ENCODE measurements around the gene LTF.
"Not testable (repeated sequence)": the region's sequence is repeated elsewhere in the genome, so short reads cannot be mapped to it uniquely, and the experiment has no call there.

The LTF gene

DNA sequence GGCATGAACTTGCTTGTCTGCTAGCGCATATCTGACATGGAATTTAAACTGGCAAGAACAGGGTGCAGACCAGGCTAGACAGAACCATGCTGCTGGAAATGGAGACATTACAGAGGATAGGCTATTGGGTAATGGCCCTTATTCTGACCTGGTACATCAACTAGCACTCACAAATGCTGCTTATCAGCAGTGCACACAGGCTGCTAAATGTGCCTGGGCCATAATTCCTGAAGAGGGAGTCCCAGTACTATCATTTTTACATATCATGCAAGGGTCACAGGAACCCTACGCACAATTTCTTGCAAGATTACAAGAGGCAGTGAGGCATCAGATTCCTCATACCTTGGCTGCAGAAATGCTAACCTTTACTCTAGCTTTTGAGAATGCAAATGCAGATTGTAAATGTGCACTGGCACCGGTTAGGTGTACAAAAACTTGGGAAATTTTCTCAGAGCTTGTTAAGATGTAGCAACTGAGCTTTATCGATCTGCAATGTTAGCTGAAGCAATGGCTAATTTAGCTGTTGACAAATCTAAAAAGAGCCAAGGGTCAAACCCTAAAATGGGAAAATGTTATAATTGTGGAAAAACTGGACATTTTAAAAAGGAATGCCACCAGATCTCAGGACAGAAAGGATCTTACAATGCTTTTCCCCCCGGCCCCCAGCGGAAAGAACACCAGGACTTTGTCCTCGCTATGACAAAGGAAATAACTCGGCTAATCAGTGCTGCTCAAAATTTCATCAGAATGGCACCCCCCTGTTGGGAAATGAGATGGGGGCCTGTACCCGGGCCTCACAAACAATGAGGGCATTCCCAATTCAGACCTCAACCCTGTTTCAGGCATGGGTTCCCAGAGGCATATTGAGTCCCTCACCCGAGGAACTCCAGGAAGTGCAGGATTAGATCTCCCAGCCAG, 36.5 kb downstream of the LTF start:
- Histone ChIP-seq H3K9me3 (ENCODE audit: severe bottlenecking) (no peaks in the 10 kb centered on the region), H3K27ac (ENCODE audit: poor library complexity, severe bottlenecking) (no peak overlapping the region), H3K36me3 (ENCODE audit: low read depth) (no peaks in the 10 kb centered on the region), H3K27me3 (ENCODE audit: insufficient read depth, poor library complexity, severe bottlenecking) (no peaks in the 10 kb centered on the region), H3K4me1 (ENCODE audit: insufficient read depth, poor library complexity, severe bottlenecking) (peaks cover 18% of the 10 kb centered on the region), H3K4me3 (ENCODE audit: severe bottlenecking) (no peak overlapping the region)
- TF ChIP-seq, protein P1, sequence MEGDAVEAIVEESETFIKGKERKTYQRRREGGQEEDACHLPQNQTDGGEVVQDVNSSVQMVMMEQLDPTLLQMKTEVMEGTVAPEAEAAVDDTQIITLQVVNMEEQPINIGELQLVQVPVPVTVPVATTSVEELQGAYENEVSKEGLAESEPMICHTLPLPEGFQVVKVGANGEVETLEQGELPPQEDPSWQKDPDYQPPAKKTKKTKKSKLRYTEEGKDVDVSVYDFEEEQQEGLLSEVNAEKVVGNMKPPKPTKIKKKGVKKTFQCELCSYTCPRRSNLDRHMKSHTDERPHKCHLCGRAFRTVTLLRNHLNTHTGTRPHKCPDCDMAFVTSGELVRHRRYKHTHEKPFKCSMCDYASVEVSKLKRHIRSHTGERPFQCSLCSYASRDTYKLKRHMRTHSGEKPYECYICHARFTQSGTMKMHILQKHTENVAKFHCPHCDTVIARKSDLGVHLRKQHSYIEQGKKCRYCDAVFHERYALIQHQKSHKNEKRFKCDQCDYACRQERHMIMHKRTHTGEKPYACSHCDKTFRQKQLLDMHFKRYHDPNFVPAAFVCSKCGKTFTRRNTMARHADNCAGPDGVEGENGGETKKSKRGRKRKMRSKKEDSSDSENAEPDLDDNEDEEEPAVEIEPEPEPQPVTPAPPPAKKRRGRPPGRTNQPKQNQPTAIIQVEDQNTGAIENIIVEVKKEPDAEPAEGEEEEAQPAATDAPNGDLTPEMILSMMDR (IDR thresholded peaks at IDR 0.05; ENCODE audit: poor library complexity, severe bottlenecking), result no peak
- DNase-seq (ENCODE audit: low spot score), result no peak
- ATAC-seq (ENCODE audit: low read depth), result no peak

DNA sequence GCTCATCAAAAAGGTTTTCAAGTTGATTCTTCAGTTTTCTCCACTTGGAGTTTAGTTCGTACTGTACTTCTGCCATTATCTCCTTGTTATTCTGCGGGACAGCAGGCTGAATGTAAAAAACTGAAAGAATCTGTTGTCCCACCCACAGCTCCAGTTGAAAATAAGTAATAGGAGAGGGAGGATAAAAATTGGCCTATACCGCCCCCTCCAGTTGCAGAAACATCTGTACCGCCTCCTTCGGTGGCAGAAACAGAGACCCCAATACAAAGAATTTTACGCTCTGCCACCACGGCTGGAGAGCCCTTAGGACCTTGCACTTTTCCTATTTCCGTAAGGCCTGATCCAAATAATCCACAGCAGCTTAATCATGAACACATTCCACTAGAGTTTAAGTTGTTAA, 37.3 kb downstream of the LTF start:
- ATAC-seq (ENCODE audit: low read depth); H3K27ac ChIP-seq (ENCODE audit: poor library complexity, severe bottlenecking): not testable (repeated sequence)

DNA sequence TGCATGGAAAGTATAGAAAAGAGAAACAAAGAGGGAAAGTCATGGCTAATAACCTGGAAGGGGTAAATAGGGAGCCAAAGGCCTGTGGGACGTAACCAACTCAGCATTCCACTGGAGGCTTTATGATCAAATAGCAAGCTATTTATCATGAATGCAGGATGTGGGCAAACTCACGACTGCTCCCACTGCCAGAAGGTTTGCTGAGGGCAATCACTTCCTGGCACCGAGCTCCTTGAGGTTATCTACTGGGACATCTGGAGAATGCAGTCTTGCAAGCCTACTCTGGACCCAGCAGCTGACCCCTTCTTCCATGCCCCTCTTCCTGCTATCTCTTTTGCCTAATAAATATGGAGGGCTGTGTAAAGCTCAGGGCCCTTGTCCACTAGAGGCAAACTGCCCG, 38.2 kb downstream of the LTF start:
- not testable (repeated sequence) for H3K27ac ChIP-seq (ENCODE audit: poor library complexity, severe bottlenecking); H3K4me3 ChIP-seq (ENCODE audit: severe bottlenecking); H3K36me3 ChIP-seq (ENCODE audit: low read depth); DNase-seq (ENCODE audit: low spot score); H3K9me3 ChIP-seq (ENCODE audit: severe bottlenecking); H3K27me3 ChIP-seq (ENCODE audit: insufficient read depth, poor library complexity, severe bottlenecking); ATAC-seq (ENCODE audit: low read depth)
- peaks cover 19% of the 10 kb centered on the region for H3K4me1 ChIP-seq (ENCODE audit: insufficient read depth, poor library complexity, severe bottlenecking)

More for the DNA sequence above, 37.3 kb downstream of the LTF start:
- not testable (repeated sequence) for H3K27me3 ChIP-seq (ENCODE audit: insufficient read depth, poor library complexity, severe bottlenecking); H3K9me3 ChIP-seq (ENCODE audit: severe bottlenecking); H3K4me3 ChIP-seq (ENCODE audit: severe bottlenecking); DNase-seq (ENCODE audit: low spot score); H3K36me3 ChIP-seq (ENCODE audit: low read depth)
- H3K4me1 ChIP-seq (ENCODE audit: insufficient read depth, poor library complexity, severe bottlenecking), result peaks cover 19% of the 10 kb centered on the region

DNA sequence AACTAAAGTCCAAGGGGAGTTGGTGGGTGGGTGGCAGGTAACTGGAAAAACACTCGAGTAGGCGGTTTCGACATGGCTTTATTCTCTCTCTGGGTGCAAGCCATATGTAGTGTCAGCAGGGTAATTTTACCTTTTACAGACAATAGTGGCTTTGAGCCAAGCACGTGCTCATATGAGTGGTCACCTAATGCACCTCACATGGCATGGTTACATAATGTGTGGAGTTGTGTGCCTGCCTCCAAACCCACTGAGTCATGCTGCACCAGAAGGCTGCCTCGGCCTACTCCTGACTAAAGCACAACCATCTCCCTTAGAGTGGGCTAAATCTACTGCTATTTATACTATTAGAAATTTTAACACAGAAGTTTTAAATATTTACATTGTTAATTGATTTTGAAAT, 41.1 kb downstream of the LTF start:
- ATAC-seq (ENCODE audit: low read depth) (peak; percentile 57; the same call in 2 of the 3 replicates), DNase-seq (ENCODE audit: low spot score) (no peak)
- H3K4me3 ChIP-seq (ENCODE audit: severe bottlenecking), result no peak overlapping the region

DNA sequence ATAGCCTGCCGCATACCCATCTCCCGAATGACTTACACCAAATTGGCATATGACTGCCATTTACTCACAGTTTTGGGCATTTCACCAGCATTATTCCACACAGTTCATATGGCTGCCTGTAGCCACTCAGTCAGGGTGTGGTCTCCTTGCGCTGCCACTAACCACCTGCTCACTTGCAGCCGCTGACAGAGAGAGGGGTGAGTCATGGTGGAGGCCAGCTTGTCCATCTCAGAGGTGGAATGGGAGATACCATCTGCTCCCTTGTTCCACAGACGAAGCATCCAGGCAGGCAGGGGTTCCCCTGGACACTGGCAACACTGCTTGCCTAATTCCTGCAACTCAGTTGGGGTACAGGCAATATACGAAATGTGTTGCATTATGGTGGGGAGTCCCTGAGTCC, 42.1 kb downstream of the LTF start:
- Histone ChIP-seq H3K9me3 (ENCODE audit: severe bottlenecking) (no peaks in the 10 kb centered on the region), H3K27ac (ENCODE audit: poor library complexity, severe bottlenecking) (no peak overlapping the region), H3K27me3 (ENCODE audit: insufficient read depth, poor library complexity, severe bottlenecking) (no peaks in the 10 kb centered on the region), H3K36me3 (ENCODE audit: low read depth) (no peaks in the 10 kb centered on the region), H3K4me1 (ENCODE audit: insufficient read depth, poor library complexity, severe bottlenecking) (peaks cover 9% of the 10 kb centered on the region), H3K4me3 (ENCODE audit: severe bottlenecking) (no peak overlapping the region)
- ATAC-seq (ENCODE audit: low read depth) (peak; percentile 83), DNase-seq (ENCODE audit: low spot score) (peak; percentile 67)
- TF ChIP-seq, protein P1 (IDR thresholded peaks at IDR 0.05; ENCODE audit: poor library complexity, severe bottlenecking), result no peak

More for the DNA sequence above, 41.1 kb downstream of the LTF start:
- Histone ChIP-seq H3K9me3 (ENCODE audit: severe bottlenecking) (no peaks in the 10 kb centered on the region), H3K27ac (ENCODE audit: poor library complexity, severe bottlenecking) (no peak overlapping the region), H3K4me1 (ENCODE audit: insufficient read depth, poor library complexity, severe bottlenecking) (peaks cover 9% of the 10 kb centered on the region), H3K36me3 (ENCODE audit: low read depth) (no peaks in the 10 kb centered on the region), H3K27me3 (ENCODE audit: insufficient read depth, poor library complexity, severe bottlenecking) (no peaks in the 10 kb centered on the region)
- TF ChIP-seq, protein P1 (IDR thresholded peaks at IDR 0.05; ENCODE audit: poor library complexity, severe bottlenecking), result no peak

DNA sequence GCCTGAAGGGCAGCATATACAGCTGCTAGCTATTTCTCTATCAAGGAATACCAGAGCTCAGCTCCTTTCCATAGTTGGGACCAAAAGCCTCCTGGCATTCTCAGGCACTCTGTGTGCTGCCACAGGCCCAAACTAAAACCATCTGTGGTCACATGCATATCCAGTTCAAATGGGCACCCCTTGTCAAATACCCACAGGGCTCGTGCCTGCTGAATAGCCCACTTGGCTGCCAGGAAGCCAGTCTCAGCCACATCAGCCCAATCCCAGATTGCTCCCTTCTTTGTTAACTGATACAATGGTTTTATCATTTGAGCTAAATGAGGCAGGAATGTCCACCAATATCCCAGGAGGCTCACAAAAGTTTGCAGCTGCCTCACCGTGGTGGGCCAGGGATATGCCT, 43.8 kb downstream of the LTF start:
- Histone ChIP-seq H3K27me3 (ENCODE audit: insufficient read depth, poor library complexity, severe bottlenecking) (no peaks in the 10 kb centered on the region), H3K9me3 (ENCODE audit: severe bottlenecking) (no peaks in the 10 kb centered on the region), H3K36me3 (ENCODE audit: low read depth) (no peaks in the 10 kb centered on the region), H3K4me3 (ENCODE audit: severe bottlenecking) (no peak overlapping the region), H3K4me1 (ENCODE audit: insufficient read depth, poor library complexity, severe bottlenecking) (peaks cover 13% of the 10 kb centered on the region), H3K27ac (ENCODE audit: poor library complexity, severe bottlenecking) (no peak overlapping the region)
- TF ChIP-seq, protein P1 (IDR thresholded peaks at IDR 0.05; ENCODE audit: poor library complexity, severe bottlenecking), result no peak
- DNase-seq (ENCODE audit: low spot score), result no peak
- ATAC-seq (ENCODE audit: low read depth), result no peak

All from RWPE2 (cell line).